Muscle layer of duodenum (tissue), 2 donors: ENCODE measurements around the gene S1PR3.

Source experiments
- H3K27ac ChIP-seq: one replicate; pipeline ENCODE4 v1.7.0; 2013; ENCODE audit warnings: mild to moderate bottlenecking, low read length
- H3K27me3 ChIP-seq: one replicate; pipeline ENCODE4 v1.7.0; 2013; ENCODE audit warnings: low read depth, mild to moderate bottlenecking, control low read depth, low read length
- H3K36me3 ChIP-seq, 2 donors: one replicate each; pipeline ENCODE4 v1.7.0; 2013; ENCODE audit warnings: low read length in 2 of 2, control low read depth in 1 of 2, mild to moderate bottlenecking in 1 of 2; ENCODE audit not compliant: insufficient read depth in 2 of 2, control insufficient read depth in 1 of 2
- H3K4me1 ChIP-seq, 2 donors: one replicate each; pipeline ENCODE4 v1.7.0; 2013; ENCODE audit warnings: low read length in 2 of 2, mild to moderate bottlenecking in 2 of 2, control low read depth in 1 of 2, moderate library complexity in 1 of 2; ENCODE audit not compliant: insufficient read depth in 2 of 2, control insufficient read depth in 1 of 2
- H3K4me3 ChIP-seq, 2 donors: one replicate each; pipeline ENCODE4 v1.7.0; 2013; ENCODE audit warnings: low read length in 2 of 2, low read depth in 1 of 2, mild to moderate bottlenecking in 1 of 2
- H3K9me3 ChIP-seq, 2 donors: one replicate each; pipeline ENCODE4 v1.7.0; 2013; ENCODE audit warnings: low read length in 2 of 2, control low read depth in 1 of 2, mild to moderate bottlenecking in 1 of 2; ENCODE audit not compliant: control insufficient read depth in 1 of 2
- donor health status: healthy.

S1PR3 gene

GRCh38 chr9:89042984-89043383 is 51.7 kb downstream of the S1PR3 start:
- Histone ChIP-seq H3K9me3 (no peaks in the 10 kb centered on the region), H3K4me1 (peaks cover 0 to 3% of the 10 kb centered on the region in 2 donors), H3K27me3 (no peaks in the 10 kb centered on the region), H3K36me3 (no peaks in the 10 kb centered on the region), H3K27ac (no peak overlapping the region), H3K4me3 (no peak overlapping the region)

GRCh38 chr9:89044104-89044503 is 52.8 kb downstream of the S1PR3 start:
- no peak overlapping the region for H3K4me3 ChIP-seq
- no peaks in the 10 kb centered on the region for H3K27me3 ChIP-seq
- no peaks in the 10 kb centered on the region for H3K9me3 ChIP-seq
- H3K4me1 ChIP-seq, result peaks cover 0 to 3% of the 10 kb centered on the region in 2 donors
- no peaks in the 10 kb centered on the region for H3K36me3 ChIP-seq
- no peak overlapping the region for H3K27ac ChIP-seq

- Histone ChIP-seq H3K27me3 (no peaks in the 10 kb centered on the region), H3K4me3 (no peak overlapping the region), H3K9me3 (no peaks in the 10 kb centered on the region), H3K27ac (no peak overlapping the region), H3K4me1 (peaks cover 0 to 3% of the 10 kb centered on the region in 2 donors), H3K36me3 (no peaks in the 10 kb centered on the region)
These were observed 53.6 kb downstream of the S1PR3 start for GRCh38 chr9:89044881-89045280.

GRCh38 chr9:89046832-89047231 is 55.6 kb downstream of the S1PR3 start:
- H3K36me3 ChIP-seq, result no peaks in the 10 kb centered on the region

GRCh38 chr9:89047667-89048066 is 56.4 kb downstream of the S1PR3 start:
- no peaks in the 10 kb centered on the region for H3K27me3 ChIP-seq
- H3K4me1 ChIP-seq, result peaks cover 0 to 3% of the 10 kb centered on the region in 2 donors
- H3K4me3 ChIP-seq, result no peak overlapping the region
- H3K27ac ChIP-seq, result no peak overlapping the region
- no peaks in the 10 kb centered on the region for H3K9me3 ChIP-seq
- no peaks in the 10 kb centered on the region for H3K36me3 ChIP-seq

More at GRCh38 chr9:89046832-89047231, 55.6 kb downstream of the S1PR3 start:
- H3K27me3 ChIP-seq, result no peaks in the 10 kb centered on the region
- H3K27ac ChIP-seq, result no peak overlapping the region
- H3K4me3 ChIP-seq, result no peak overlapping the region
- peaks cover 0 to 3% of the 10 kb centered on the region in 2 donors for H3K4me1 ChIP-seq
- no peaks in the 10 kb centered on the region for H3K9me3 ChIP-seq

GRCh38 chr9:89048616-89049015 is 57.3 kb downstream of the S1PR3 start:
- Histone ChIP-seq H3K4me1 (peaks cover 0 to 3% of the 10 kb centered on the region in 2 donors), H3K4me3 (no peak overlapping the region), H3K9me3 (no peaks in the 10 kb centered on the region), H3K27me3 (no peaks in the 10 kb centered on the region), H3K36me3 (no peaks in the 10 kb centered on the region), H3K27ac (no peak overlapping the region)

GRCh38 chr9:89049646-89050045 is 58.4 kb downstream of the S1PR3 start:
- H3K27ac ChIP-seq, result no peak overlapping the region
- no peaks in the 10 kb centered on the region for H3K27me3 ChIP-seq
- H3K9me3 ChIP-seq, result no peaks in the 10 kb centered on the region
- H3K36me3 ChIP-seq, result no peaks in the 10 kb centered on the region
- H3K4me3 ChIP-seq, result no peak overlapping the region
- peaks cover 0 to 3% of the 10 kb centered on the region in 2 donors for H3K4me1 ChIP-seq

GRCh38 chr9:89051421-89052025 is 60.3 kb downstream of the S1PR3 start:
- H3K4me3 ChIP-seq, result no peak overlapping the region
- H3K9me3 ChIP-seq, result no peaks in the 10 kb centered on the region
- H3K4me1 ChIP-seq, result peaks cover 0 to 3% of the 10 kb centered on the region in 2 donors
- no peak overlapping the region for H3K27ac ChIP-seq
- no peaks in the 10 kb centered on the region for H3K36me3 ChIP-seq
- no peaks in the 10 kb centered on the region for H3K27me3 ChIP-seq

GRCh38 chr9:89052470-89053097 is 61.3 kb downstream of the S1PR3 start:
- Histone ChIP-seq H3K27me3 (no peaks in the 10 kb centered on the region), H3K27ac (no peak overlapping the region), H3K4me3 (no peak overlapping the region), H3K9me3 (no peaks in the 10 kb centered on the region), H3K4me1 (no peaks in the 10 kb centered on the region), H3K36me3 (no peaks in the 10 kb centered on the region)

- Histone ChIP-seq H3K4me1 (no peaks in the 10 kb centered on the region), H3K27ac (no peak overlapping the region)
These were observed 62.0 kb downstream of the S1PR3 start for GRCh38 chr9:89053301-89053700.

More at GRCh38 chr9:89053301-89053700, 62.0 kb downstream of the S1PR3 start:
- no peaks in the 10 kb centered on the region for H3K27me3 ChIP-seq
- H3K36me3 ChIP-seq, result no peaks in the 10 kb centered on the region
- no peak overlapping the region for H3K4me3 ChIP-seq
- H3K9me3 ChIP-seq, result no peaks in the 10 kb centered on the region
